B cell (primary cell): ENCODE measurements around the gene DPYSL3. TPM values are rescaled to one million over a fixed set of nuclear protein-coding genes. Genes with fewer than 3 reads are reported as not detected.

Experiments used
- ATAC-seq: fragments of 200-7000 bp; cut with Tn5 transposase; one replicate; pipeline ENCODE4 v1.10.0; 2021; ENCODE audit warnings: low read depth, mild to moderate bottlenecking, moderate number of reproducible peaks, moderate library complexity
- CTCF ChIA-PET: fragments of 350-600 bp; sonication (Branson Sonifier 250); formaldehyde crosslinking; loops from one replicate; lab custom pipeline; 2021; ENCODE audit warnings: antibody characterized with exemption, inconsistent platforms; lab: Charles Lee
- POLR2A ChIA-PET: fragments of 350-600 bp; sonication (Branson Sonifier 250); formaldehyde crosslinking; loops from one replicate; lab custom pipeline; 2021; ENCODE audit warnings: antibody characterized with exemption; lab: Charles Lee
- DNase-seq: peaks from one replicate; pipeline ENCODE4 v3.0.0; 2013
- H2AFZ ChIP-seq: 2 replicates; pipeline ENCODE4 v1.6.1; 2012; ENCODE audit warnings: mild to moderate bottlenecking, low read depth, low read length; ENCODE audit not compliant: insufficient read depth, poor library complexity, severe bottlenecking
- H3K27ac ChIP-seq, 2 donors: 1 replicate in 1 of 2; 2 replicates in 1 of 2; pipeline ENCODE4 v1.5.1; 2012 to 2013; ENCODE audit warnings: low read length in 2 of 2, mild to moderate bottlenecking in 2 of 2, moderate library complexity in 1 of 2
- H3K27me3 ChIP-seq, 4 experiments: fragments of 200-600 bp in 1 of 4; sonication (generic) in 1 of 4; replicated peaks in 1 of 4; 1 replicate in 2 of 4; 2 replicates in 2 of 4; pipeline versions ENCODE4 v1.6.1 to v1.7.0; 2013 to 2016; ENCODE audit warnings: low read length in 3 of 4, mild to moderate bottlenecking in 2 of 4, mixed read lengths in 1 of 4, moderate library complexity in 1 of 4; ENCODE audit not compliant: insufficient read depth in 4 of 4, control insufficient read depth in 3 of 4; ENCODE audit errors: control extremely low read depth in 1 of 4
- H3K36me3 ChIP-seq, 2 experiments: replicated peaks in 1 of 2; 1 replicate in 1 of 2; 2 replicates in 1 of 2; pipeline versions ENCODE4 v1.6.1 to v1.7.1; 2013; ENCODE audit warnings: low read length in 1 of 2; ENCODE audit not compliant: insufficient read depth in 2 of 2, control insufficient read depth in 1 of 2; ENCODE audit errors: control extremely low read depth in 1 of 2, extremely low read depth in 1 of 2
- H3K4me1 ChIP-seq, 2 donors: fragments of 200-600 bp in 1 of 2; sonication (generic) in 1 of 2; 1 replicate in 1 of 2; 2 replicates in 1 of 2; pipeline versions ENCODE4 v1.5.1 to v1.6.1; 2013 to 2017; ENCODE audit warnings: low read length in 2 of 2; ENCODE audit not compliant: control insufficient read depth in 2 of 2, insufficient read depth in 2 of 2
- H3K4me2 ChIP-seq: replicated peaks from 2 replicates; pipeline ENCODE3; 2012; ENCODE audit warnings: mild to moderate bottlenecking, low read depth, low read length; ENCODE audit not compliant: poor library complexity, severe bottlenecking
- H3K4me3 ChIP-seq, 5 experiments: fragments of 200-600 bp in 1 of 5; sonication (generic) in 1 of 5; 1 replicate in 3 of 5; 2 replicates in 2 of 5; pipeline versions ENCODE4 v1.5.1 to v1.7.0; 2011 to 2016; ENCODE audit warnings: low read length in 4 of 5, mild to moderate bottlenecking in 4 of 5, low read depth in 2 of 5, control low read depth in 1 of 5, moderate library complexity in 1 of 5; ENCODE audit not compliant: insufficient read depth in 1 of 5; ENCODE audit errors: control extremely low read depth in 1 of 5, extremely low read depth in 1 of 5
- H3K79me2 ChIP-seq: fragments of 200-600 bp; sonication (generic); one replicate; pipeline ENCODE4 v1.6.0; 2016; ENCODE audit warnings: low read length; ENCODE audit not compliant: control insufficient read depth, insufficient read depth
- H3K9ac ChIP-seq: fragments of 200-600 bp; sonication (generic); 2 replicates; pipeline ENCODE4 v1.6.1; 2017; ENCODE audit warnings: mild to moderate bottlenecking, low read length, moderate library complexity
- H3K9me3 ChIP-seq, 3 donors: one replicate each; pipeline versions ENCODE4 v1.6.1 to v1.7.1; 2013; ENCODE audit warnings: low read length in 2 of 3; ENCODE audit not compliant: control insufficient read depth in 2 of 3, insufficient read depth in 1 of 3; ENCODE audit errors: control extremely low read depth in 1 of 3
- H4K20me1 ChIP-seq: 2 replicates; pipeline ENCODE4 v1.6.0; 2012; ENCODE audit warnings: mild to moderate bottlenecking, low read length; ENCODE audit not compliant: insufficient read depth, control insufficient read depth, poor library complexity, severe bottlenecking
- H3K27ac Mint-ChIP-seq: one replicate; pipeline ENCODE4 v1.8.0; 2021; ENCODE audit warnings: mixed read lengths
- H3K27me3 Mint-ChIP-seq: one replicate; pipeline ENCODE4 v1.8.0; 2021; ENCODE audit warnings: mixed read lengths
- H3K4me1 Mint-ChIP-seq: one replicate; pipeline ENCODE4 v1.8.0; 2021; ENCODE audit warnings: mixed read lengths
- H3K4me3 Mint-ChIP-seq: one replicate; pipeline ENCODE4 v1.8.0; 2021; ENCODE audit warnings: mixed read lengths
- H3K9me3 Mint-ChIP-seq: one replicate; pipeline ENCODE4 v1.8.0; 2022; ENCODE audit warnings: mixed read lengths; ENCODE audit not compliant: insufficient read depth
- CTCF ChIP-seq: fragments of 200-600 bp; IDR thresholded peaks from one replicate; pipeline ENCODE4 v1.8.0; 2022; ENCODE audit warnings: antibody characterized with exemption, mild to moderate bottlenecking
- EZH2 ChIP-seq: IDR thresholded peaks from 2 replicates; pipeline ENCODE4 v1.6.1; 2012; ENCODE audit warnings: borderline replicate concordance, low read depth, mild to moderate bottlenecking, moderate library complexity, low read length; ENCODE audit not compliant: insufficient read depth, poor library complexity, severe bottlenecking
- WGBS: methylation state at CpG from one replicate; pipeline ENCODE4 v1.1.5; 2013; ENCODE audit warnings: missing lambda C conversion rate; ENCODE audit not compliant: insufficient coverage; 5-methylcytosine and 5-hydroxymethylcytosine counted together
- intact Hi-C: fragments of 100-400 bp; cut with micrococcal nuclease; formaldehyde crosslinking; loops from one replicate; pipeline ENCODE4 v1.10.0; 2022
- polyA plus RNA-seq: library from polyadenylated mRNA; depleted of rRNA; stranded (reverse); fragments of >200 nt; gene quantifications from 2 replicates; pipeline ENCODE4 v1.2.3, GENCODE V29; 2012
- total RNA-seq, 2 donors: library from RNA; stranded (reverse); fragments of 120-200 nt in 1 of 2; gene quantifications; 1 replicate in 1 of 2; 2 replicates in 1 of 2; pipeline versions ENCODE4 v1.2.3 to v1.2.4, GENCODE V29; 2013 to 2022

Gene DPYSL3
- total and polyA plus RNA-seq, 2 donors (not counting 1 experiment from before 2014, with no cell fraction given), result not detected

- Histone ChIP-seq H3K4me3 (no peak overlapping the region), H2AFZ (no peak overlapping the region), H3K27ac (no peak overlapping the region), H3K79me2 (no peaks in the 10 kb centered on the region), H3K9me3 (peaks cover 0 to 16% (median 0%) of the 10 kb centered on the region in 3 donors), H3K9ac (no peak overlapping the region), H3K4me1 (no peaks in the 10 kb centered on the region), H3K27me3 (peaks cover 0 to 18% (median 11%) of the 10 kb centered on the region in 4 experiments), H3K36me3 (no peaks in the 10 kb centered on the region), H4K20me1 (no peaks in the 10 kb centered on the region), H3K4me2 (no peak overlapping the region)
- ATAC-seq (no peak), DNase-seq (no peak)
- Mint-ChIP-seq H3K4me3 (no peak overlapping the region), H3K27me3 (peaks cover 40% of the 10 kb centered on the region), H3K27ac (no peak overlapping the region), H3K4me1 (no peaks in the 10 kb centered on the region), H3K9me3 (peaks cover 2% of the 10 kb centered on the region)
- intact Hi-C loops, result no loop called here
- TF ChIP-seq EZH2 (no peak), CTCF (no peak)
- CTCF ChIA-PET, result no interaction called here
- POLR2A ChIA-PET, result no interaction called here
- WGBS, result 92% methylated on average over 7 of the region's 7 CpGs
These were observed 1.0 kb upstream of the DPYSL3 start for GRCh38 chr5:147510885-147511284.

GRCh38 chr5:147509041-147509709, 693 bp downstream of the DPYSL3 start:
- Mint-ChIP-seq H3K4me3 (no peak overlapping the region), H3K27ac (no peak overlapping the region), H3K9me3 (peaks cover 2% of the 10 kb centered on the region), H3K4me1 (no peaks in the 10 kb centered on the region), H3K27me3 (peaks cover 40% of the 10 kb centered on the region)
- intact Hi-C loops, result no loop called here
- H3K4me1 ChIP-seq, result no peaks in the 10 kb centered on the region
- H3K4me3 ChIP-seq, result no peak overlapping the region
- ATAC-seq (no peak), DNase-seq (peak; percentile 1)
- no peaks in the 10 kb centered on the region for H3K79me2 ChIP-seq
- peaks cover 0 to 18% (median 11%) of the 10 kb centered on the region in 4 experiments for H3K27me3 ChIP-seq
- no peak overlapping the region for H3K9ac ChIP-seq
- H2AFZ ChIP-seq, result no peak overlapping the region
- no peak overlapping the region for H3K27ac ChIP-seq
- ChIA-PET CTCF (no interaction called here), POLR2A (no interaction called here)
- H3K9me3 ChIP-seq, result peaks cover 0 to 16% (median 0%) of the 10 kb centered on the region in 3 donors
- TF ChIP-seq EZH2 (no peak), CTCF (no peak)
- WGBS, result 13% methylated on average over 48 of the region's 50 CpGs
- H3K4me2 ChIP-seq, result no peak overlapping the region
- no peaks in the 10 kb centered on the region for H4K20me1 ChIP-seq
- no peaks in the 10 kb centered on the region for H3K36me3 ChIP-seq
